AG09309 (cell line): ENCODE measurements around the gene PAM.

Source experiments
- DNase-seq: peaks from one replicate; pipeline ENCODE4 v3.0.0-alpha.2; 2010; ENCODE audit warnings: low read depth
- H3K4me3 ChIP-seq: 2 replicates; pipeline ENCODE4 v1.5.1; 2011; ENCODE audit warnings: mild to moderate bottlenecking, low read depth, low read length, moderate library complexity; ENCODE audit not compliant: control insufficient read depth
- TF ChIP-seq, protein P1 (sequence below): IDR thresholded peaks from 2 replicates; pipeline ENCODE4 v1.5.1; 2011; ENCODE audit warnings: mild to moderate bottlenecking, low read depth, low read length, inconsistent platforms; ENCODE audit not compliant: insufficient read depth, control insufficient read depth; ENCODE audit errors: missing control alignments

The PAM gene

GRCh38 chr5:102760815-102761214 lies 5.7 kb downstream of the PAM start:
- no peak for DNase-seq
- TF ChIP-seq, protein P1, sequence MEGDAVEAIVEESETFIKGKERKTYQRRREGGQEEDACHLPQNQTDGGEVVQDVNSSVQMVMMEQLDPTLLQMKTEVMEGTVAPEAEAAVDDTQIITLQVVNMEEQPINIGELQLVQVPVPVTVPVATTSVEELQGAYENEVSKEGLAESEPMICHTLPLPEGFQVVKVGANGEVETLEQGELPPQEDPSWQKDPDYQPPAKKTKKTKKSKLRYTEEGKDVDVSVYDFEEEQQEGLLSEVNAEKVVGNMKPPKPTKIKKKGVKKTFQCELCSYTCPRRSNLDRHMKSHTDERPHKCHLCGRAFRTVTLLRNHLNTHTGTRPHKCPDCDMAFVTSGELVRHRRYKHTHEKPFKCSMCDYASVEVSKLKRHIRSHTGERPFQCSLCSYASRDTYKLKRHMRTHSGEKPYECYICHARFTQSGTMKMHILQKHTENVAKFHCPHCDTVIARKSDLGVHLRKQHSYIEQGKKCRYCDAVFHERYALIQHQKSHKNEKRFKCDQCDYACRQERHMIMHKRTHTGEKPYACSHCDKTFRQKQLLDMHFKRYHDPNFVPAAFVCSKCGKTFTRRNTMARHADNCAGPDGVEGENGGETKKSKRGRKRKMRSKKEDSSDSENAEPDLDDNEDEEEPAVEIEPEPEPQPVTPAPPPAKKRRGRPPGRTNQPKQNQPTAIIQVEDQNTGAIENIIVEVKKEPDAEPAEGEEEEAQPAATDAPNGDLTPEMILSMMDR = no peak
- no peak overlapping the region for H3K4me3 ChIP-seq

GRCh38 chr5:102762095-102762534 lies 7.0 kb downstream of the PAM start:
- TF ChIP-seq, protein P1 = no peak
- DNase-seq = no peak
- no peak overlapping the region for H3K4me3 ChIP-seq

GRCh38 chr5:102762562-102763227 lies 7.6 kb downstream of the PAM start:
- TF ChIP-seq, protein P1 = no peak
- no peak overlapping the region for H3K4me3 ChIP-seq
- no peak for DNase-seq

DNA sequence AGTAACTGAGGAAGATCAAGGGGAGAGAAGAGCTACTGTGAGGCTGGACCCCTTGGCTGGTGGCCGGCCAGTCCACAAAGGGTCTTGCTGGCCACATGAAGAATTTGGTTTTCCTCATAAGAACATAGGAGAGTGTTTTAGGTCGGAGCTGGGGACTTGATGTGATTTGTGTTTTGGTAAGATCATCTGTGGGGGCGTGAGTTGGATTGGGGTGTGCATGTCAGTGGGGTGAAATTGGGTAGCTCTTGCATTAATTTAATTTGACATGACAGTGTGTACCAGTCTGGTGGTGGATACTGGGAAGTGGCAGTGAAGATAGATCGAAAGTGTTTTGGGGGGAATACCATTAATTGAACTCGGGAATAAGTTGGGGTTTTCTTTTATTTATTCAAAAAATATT lies 8.6 kb downstream of the PAM start:
- H3K4me3 ChIP-seq = no peak overlapping the region
- TF ChIP-seq, protein P1 = no peak
- DNase-seq = no peak

- no peak for DNase-seq
- TF ChIP-seq, protein P1 = no peak
- H3K4me3 ChIP-seq = no peak overlapping the region
These were observed 9.4 kb downstream of the PAM start for GRCh38 chr5:102764381-102765004.

DNA sequence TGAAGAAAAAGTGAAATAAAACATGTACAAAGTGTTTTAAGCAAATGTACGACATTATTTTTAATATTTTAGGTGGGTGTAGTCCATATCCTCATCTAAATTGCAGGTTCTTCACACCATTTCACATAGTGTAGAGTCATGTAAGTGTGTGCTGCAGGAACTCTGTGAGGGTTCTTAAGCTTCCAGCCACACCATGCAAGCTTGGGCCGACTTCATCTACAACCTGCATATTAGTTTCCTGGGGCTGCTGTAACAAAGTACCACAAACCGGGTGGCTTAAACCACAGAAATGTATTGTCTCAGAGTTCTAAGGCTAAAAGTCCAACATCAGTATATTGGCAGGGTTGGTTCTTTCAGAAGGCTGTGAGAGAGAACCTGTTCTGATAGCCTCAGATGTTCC lies 10.2 kb downstream of the PAM start:
- DNase-seq = no peak
- TF ChIP-seq, protein P1 = no peak
- H3K4me3 ChIP-seq = no peak overlapping the region
